GM12892 (cell line): ENCODE data around the gene ANO7.

ENCODE experiments used
- POLR2A ChIP-seq: IDR thresholded peaks from 2 replicates; pipeline ENCODE4 v1.6.1; 2011; ENCODE audit warnings: low read depth, low read length, control low read depth
- POLR2AphosphoS5 ChIP-seq: IDR thresholded peaks from 2 replicates; pipeline ENCODE4 v1.6.1; 2011; ENCODE audit warnings: low read depth, low read length, control low read depth
- TAF1 ChIP-seq: IDR thresholded peaks from 2 replicates; pipeline ENCODE4 v1.6.1; 2011; ENCODE audit warnings: low read depth, mild to moderate bottlenecking, control low read depth, low read length, borderline replicate concordance

GRCh38 chr2:241213567-241213966 lies 25.1 kb downstream of the ANO7 start:
- no peak for TF ChIP-seq POLR2A
- TF ChIP-seq POLR2AphosphoS5 = no peak
- TF ChIP-seq TAF1 = no peak
